SK-N-DZ (cell line): ENCODE data around the gene EXOC7. TPM values are rescaled to one million over a fixed set of nuclear protein-coding genes. Genes with fewer than 3 reads are reported as not detected.

Experiments used
- DNase-seq: peaks from one replicate; pipeline ENCODE4 v3.0.0-alpha.2; 2015; ENCODE audit warnings: low spot score
- polyA plus RNA-seq, 2 experiments: library from polyadenylated mRNA; depleted of rRNA; stranded (reverse); fragments of >200 nt; gene quantifications; 2 replicates each; pipeline ENCODE4 v1.2.3, GENCODE V29; 2014

The EXOC7 gene
- 57.8 and 63.1 TPM in 2 replicates for polyA plus RNA-seq (2014; cell fraction: cytosol; rRNA removed)
- polyA plus RNA-seq (2014; cell fraction: nucleus; rRNA removed): 161 and 177 TPM in 2 replicates

GRCh38 chr17:76103274-76104139 lies at the start of gene EXOC7:
Gene EXOC7 (minus strand): TSS chr17:76103787. CDS start chr17:76103692, 95 bp downstream.
- peak; percentile 95 for DNase-seq

GRCh38 chr17:76153202-76153601 lies 49.6 kb upstream of the EXOC7 start:
- DNase-seq: no peak

GRCh38 chr17:76152591-76152990 lies 49.0 kb upstream of the EXOC7 start:
- DNase-seq: no peak

- DNase-seq: no peak
Observed at GRCh38 chr17:76151896-76152454, 48.4 kb upstream of the EXOC7 start.

- no peak for DNase-seq
Observed at GRCh38 chr17:76150712-76151622, 47.4 kb upstream of the EXOC7 start.

- no peak for DNase-seq
Observed at GRCh38 chr17:76149214-76149613, 45.6 kb upstream of the EXOC7 start.

- no peak for DNase-seq
Observed at GRCh38 chr17:76148015-76148326, 44.4 kb upstream of the EXOC7 start.

GRCh38 chr17:76147211-76148014 lies 43.8 kb upstream of the EXOC7 start:
- DNase-seq: no peak

GRCh38 chr17:76146053-76146851 lies 42.7 kb upstream of the EXOC7 start:
- no peak for DNase-seq

- DNase-seq: no peak
Observed at GRCh38 chr17:76145231-76146052, 41.9 kb upstream of the EXOC7 start.

- DNase-seq: no peak
Observed at GRCh38 chr17:76142585-76143041, 39.0 kb upstream of the EXOC7 start.

GRCh38 chr17:76142039-76142584 lies 38.5 kb upstream of the EXOC7 start:
- no peak for DNase-seq

GRCh38 chr17:76141212-76142038 lies 37.8 kb upstream of the EXOC7 start, which contains the start of gene FOXJ1:
Gene FOXJ1 (minus strand): TSS chr17:76141245. CDS start chr17:76140395, 850 bp downstream.
- DNase-seq: peak; percentile 93

GRCh38 chr17:76140661-76141211 lies 37.1 kb upstream of the EXOC7 start:
- no peak for DNase-seq

GRCh38 chr17:76139801-76140660 lies 36.4 kb upstream of the EXOC7 start:
- DNase-seq: peak; percentile 49

GRCh38 chr17:76138896-76139752 lies 35.5 kb upstream of the EXOC7 start:
- DNase-seq: no peak
